Activated naive CD4-positive, alpha-beta T cell treated with anti-CD3 and anti-CD28 coated beads, Interleukin-2, amount 10 ng/mL, durations not matched to agents 7 days and 5 days (primary cell): ENCODE results near the gene EVC.

Experiments used
- CTCF ChIA-PET: fragments of 350-600 bp; sonication (Branson Sonifier 250); formaldehyde crosslinking; loops from one replicate; lab custom pipeline; 2021; ENCODE audit warnings: antibody characterized with exemption; lab: Charles Lee
- DNase-seq: peaks from one replicate; pipeline ENCODE4 v3.0.0-alpha.2; 2020
- H3K27ac Mint-ChIP-seq: one replicate; pipeline ENCODE4 v1.8.0; 2021; ENCODE audit warnings: mild to moderate bottlenecking, moderate library complexity, mixed read lengths
- H3K27me3 Mint-ChIP-seq: one replicate; pipeline ENCODE4 v1.8.0; 2021; ENCODE audit warnings: mild to moderate bottlenecking, mixed read lengths
- H3K36me3 Mint-ChIP-seq: one replicate; pipeline ENCODE4 v1.8.0; 2021; ENCODE audit warnings: mixed read lengths
- H3K4me1 Mint-ChIP-seq: one replicate; pipeline ENCODE4 v1.8.0; 2021; ENCODE audit warnings: mixed read lengths
- H3K4me3 Mint-ChIP-seq: one replicate; pipeline ENCODE4 v1.8.0; 2021; ENCODE audit warnings: mild to moderate bottlenecking, moderate library complexity, mixed read lengths
- H3K9me3 Mint-ChIP-seq: one replicate; pipeline ENCODE4 v1.8.0; 2021; ENCODE audit warnings: mixed read lengths

The EVC gene

DNA sequence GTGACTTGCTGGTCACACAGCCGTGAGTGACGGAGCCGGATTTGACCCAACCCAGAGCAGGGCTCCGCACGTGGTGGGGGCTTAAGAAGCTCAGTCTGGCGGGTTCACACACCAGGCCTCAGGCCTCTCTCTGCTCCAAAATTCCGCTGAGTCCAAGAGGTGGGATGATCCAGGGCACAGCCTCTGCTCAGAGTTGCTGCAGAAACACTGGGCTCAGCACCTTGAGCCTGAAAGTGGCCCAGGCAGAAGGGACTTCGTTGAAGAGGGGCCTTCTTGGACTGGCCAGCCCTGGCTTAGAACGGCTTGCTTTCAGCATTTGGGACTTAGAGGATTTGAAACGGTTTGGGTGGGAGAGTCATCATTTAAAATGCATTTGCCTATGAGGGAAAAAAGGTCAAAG is 21.2 kb downstream of the EVC start:
- Mint-ChIP-seq H3K36me3 (no peaks in the 10 kb centered on the region), H3K27me3 (no peaks in the 10 kb centered on the region), H3K4me1 (no peaks in the 10 kb centered on the region), H3K27ac (no peak overlapping the region), H3K4me3 (no peak overlapping the region), H3K9me3 (peaks cover 3% of the 10 kb centered on the region)
- no peak for DNase-seq
- CTCF ChIA-PET: no interaction called here

DNA sequence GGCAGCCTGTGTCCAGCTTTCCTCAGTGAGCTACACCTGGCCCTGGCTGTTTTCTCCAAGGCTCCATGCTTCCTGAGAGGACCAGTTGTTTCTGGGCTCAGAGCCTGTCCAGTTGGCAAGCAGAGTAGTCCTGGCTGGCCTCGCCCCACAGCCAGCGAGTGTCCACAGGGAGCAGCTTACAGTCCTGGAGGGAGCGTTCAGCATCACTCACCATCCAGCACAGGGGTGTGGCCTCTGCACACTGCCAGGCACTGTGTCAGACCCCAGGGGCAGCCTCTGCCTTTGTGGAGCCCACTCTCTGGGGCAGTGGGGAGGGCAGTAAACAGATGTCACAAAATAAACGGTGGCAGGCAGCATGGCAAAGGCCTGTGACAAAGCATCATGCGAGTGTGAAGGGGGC is 23.9 kb downstream of the EVC start:
- DNase-seq: no peak
- Mint-ChIP-seq H3K4me1 (no peaks in the 10 kb centered on the region), H3K9me3 (no peaks in the 10 kb centered on the region), H3K36me3 (no peaks in the 10 kb centered on the region), H3K4me3 (no peak overlapping the region), H3K27me3 (no peaks in the 10 kb centered on the region), H3K27ac (no peak overlapping the region)
- CTCF ChIA-PET: no interaction called here

DNA sequence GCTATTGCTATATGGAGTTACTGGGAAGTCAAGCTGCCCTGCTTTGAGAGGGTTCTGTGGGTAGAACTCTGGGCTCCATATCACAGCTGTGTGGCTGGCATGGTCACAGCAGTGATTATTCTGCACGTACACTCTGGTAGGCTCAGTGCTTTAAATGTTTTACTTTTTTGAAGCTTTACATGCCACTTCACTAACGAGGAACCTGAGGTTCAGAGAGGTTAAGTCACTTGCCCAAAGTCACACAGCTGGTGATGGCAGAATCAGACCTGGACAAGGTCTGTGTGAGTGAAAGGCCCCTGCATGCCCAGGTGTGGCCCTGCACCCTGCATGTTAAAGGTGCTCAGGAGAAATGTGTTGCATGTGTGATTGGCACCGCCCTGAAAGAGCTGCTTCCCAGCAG is 24.5 kb downstream of the EVC start:
- Mint-ChIP-seq H3K27ac (no peak overlapping the region), H3K36me3 (no peaks in the 10 kb centered on the region)
- CTCF ChIA-PET: no interaction called here

DNA sequence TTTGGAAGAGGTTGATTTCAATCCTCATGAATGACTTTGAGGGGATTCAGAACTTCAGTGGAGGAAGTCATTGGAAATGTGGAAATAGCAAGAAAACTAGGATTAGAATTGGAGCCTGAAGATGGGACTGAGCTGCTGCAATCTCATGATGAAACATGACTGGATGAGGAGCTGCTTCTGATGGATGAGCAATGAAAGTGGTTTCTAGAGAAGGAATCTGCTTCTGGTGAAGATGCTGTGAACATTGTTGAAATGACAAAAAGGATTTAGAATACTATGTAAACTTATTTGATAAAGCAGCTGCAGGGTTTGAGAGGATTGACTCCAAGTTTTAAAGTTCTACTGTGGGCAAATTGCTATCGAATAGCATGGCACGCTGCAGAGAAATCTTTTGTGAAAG is 27.1 kb downstream of the EVC start:
- Mint-ChIP-seq H3K4me1 (no peaks in the 10 kb centered on the region), H3K27me3 (no peaks in the 10 kb centered on the region), H3K4me3 (no peak overlapping the region), H3K36me3 (no peaks in the 10 kb centered on the region), H3K27ac (no peak overlapping the region), H3K9me3 (no peaks in the 10 kb centered on the region)
- CTCF ChIA-PET: no interaction called here
- no peak for DNase-seq

More for the DNA sequence above, 24.5 kb downstream of the EVC start:
- H3K4me3 Mint-ChIP-seq: no peak overlapping the region
- no peaks in the 10 kb centered on the region for H3K4me1 Mint-ChIP-seq
- H3K27me3 Mint-ChIP-seq: no peaks in the 10 kb centered on the region
- no peaks in the 10 kb centered on the region for H3K9me3 Mint-ChIP-seq
- no peak for DNase-seq

DNA sequence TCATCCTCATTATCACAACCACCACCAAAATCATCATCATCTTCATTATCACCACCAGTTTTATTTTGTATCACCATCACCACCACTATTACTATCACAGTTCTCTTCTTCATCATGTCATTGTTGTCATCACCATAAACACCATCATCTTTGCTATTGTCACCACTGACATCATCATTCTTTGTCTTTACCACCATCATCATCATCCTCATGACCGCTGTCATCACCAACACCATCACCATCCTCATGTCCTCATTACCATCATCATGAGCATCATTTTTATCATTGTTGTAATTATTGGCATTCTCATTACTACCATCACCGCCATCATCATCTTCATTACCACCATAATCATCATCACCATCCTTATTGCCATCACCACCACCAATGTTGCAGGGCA is 31.4 kb downstream of the EVC start:
- Mint-ChIP-seq H3K36me3 (no peaks in the 10 kb centered on the region), H3K27me3 (no peaks in the 10 kb centered on the region), H3K4me3 (no peak overlapping the region), H3K27ac (no peak overlapping the region), H3K4me1 (no peaks in the 10 kb centered on the region), H3K9me3 (peaks cover 6% of the 10 kb centered on the region)
- DNase-seq: no peak
- CTCF ChIA-PET: no interaction called here

DNA sequence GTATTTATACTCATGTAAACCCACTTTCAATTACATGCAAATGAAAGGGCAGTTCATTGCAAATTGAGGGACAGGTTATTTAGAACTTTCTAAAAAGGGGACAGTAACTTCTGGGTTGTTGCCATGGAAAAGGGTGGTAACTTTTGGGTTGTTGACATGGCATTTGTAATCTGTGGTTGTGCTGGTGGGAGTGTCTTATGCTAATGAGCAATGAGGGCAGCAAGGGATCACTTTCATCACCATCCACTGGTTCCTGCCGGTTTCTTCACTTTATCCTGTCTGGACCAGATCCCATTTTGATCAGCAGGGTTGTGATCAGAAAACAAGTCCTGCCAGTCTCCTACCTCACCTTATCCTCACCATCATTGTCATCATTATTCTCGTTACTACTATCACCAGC is 32.0 kb downstream of the EVC start:
- Mint-ChIP-seq H3K4me3 (no peak overlapping the region), H3K9me3 (peaks cover 6% of the 10 kb centered on the region), H3K36me3 (no peaks in the 10 kb centered on the region), H3K27ac (no peak overlapping the region), H3K27me3 (no peaks in the 10 kb centered on the region), H3K4me1 (no peaks in the 10 kb centered on the region)
- CTCF ChIA-PET: no interaction called here
- DNase-seq: no peak

DNA sequence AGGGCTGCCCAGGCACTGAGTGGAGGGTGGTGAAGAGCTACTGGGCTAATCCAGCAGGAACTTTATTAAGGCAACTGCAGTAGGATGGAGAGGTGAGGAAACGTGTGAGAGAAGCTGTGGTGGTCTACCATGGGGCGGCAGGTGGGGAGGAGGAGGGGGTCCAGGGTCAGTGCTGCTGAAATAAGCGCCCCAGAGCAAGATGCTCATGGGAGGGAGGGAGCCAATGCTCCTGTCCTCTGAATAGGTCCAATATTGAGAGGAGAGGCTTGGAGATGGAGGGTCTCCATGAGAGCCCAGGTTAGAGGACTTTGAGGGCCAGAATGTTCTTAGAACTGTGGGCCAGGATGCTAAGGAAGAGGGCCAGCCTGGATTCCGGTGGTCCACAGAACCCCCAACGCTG is 35.2 kb downstream of the EVC start:
- Mint-ChIP-seq H3K4me3 (no peak overlapping the region), H3K27me3 (no peaks in the 10 kb centered on the region), H3K4me1 (no peaks in the 10 kb centered on the region), H3K36me3 (no peaks in the 10 kb centered on the region), H3K9me3 (peaks cover 11% of the 10 kb centered on the region), H3K27ac (no peak overlapping the region)
- no peak for DNase-seq
- CTCF ChIA-PET: no interaction called here

DNA sequence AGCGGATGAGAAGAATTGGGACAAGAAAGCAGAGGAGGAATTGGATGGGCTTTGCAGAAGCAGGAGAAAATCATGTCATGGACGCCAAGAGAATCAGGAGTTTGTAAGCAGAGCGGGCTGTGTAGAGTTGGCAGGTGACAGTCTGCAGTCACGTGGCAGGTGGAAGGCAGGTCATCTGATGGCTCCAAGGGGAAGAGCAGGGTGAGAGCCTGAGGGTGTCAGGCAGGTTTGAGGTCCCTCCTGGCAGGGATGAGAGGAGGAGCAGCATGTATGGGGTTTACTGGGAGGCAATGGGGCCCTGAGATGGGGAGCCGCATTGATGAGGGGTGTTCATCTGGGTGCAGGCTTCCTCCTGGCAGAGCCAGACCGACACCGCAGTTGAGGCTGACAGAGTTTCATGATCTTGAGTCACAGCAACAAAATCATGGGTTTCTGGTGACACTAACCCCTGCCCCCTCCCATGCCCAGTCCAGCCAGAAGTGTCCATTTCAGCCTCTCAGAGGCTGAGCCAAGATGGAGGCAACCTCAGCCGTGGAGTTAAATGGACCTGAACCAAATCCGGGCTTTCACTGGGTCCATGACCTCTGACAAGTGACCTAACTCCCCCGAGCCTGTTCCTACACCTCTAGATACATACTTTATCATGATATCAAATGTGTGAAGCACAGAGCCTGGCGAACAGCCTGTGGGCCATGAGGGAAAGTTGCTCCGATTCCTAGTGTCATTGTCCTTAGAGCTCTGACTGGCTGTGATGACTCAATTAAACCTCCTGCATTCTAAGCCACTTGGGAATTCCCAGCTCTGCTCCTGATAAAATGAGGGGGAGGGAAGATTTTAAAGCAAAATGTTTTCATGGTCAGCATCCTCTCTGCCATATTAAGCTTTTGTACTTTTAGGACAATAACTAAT is 36.1 kb downstream of the EVC start:
- H3K36me3 Mint-ChIP-seq: no peaks in the 10 kb centered on the region
- H3K4me3 Mint-ChIP-seq: no peak overlapping the region
- no peak for DNase-seq
- CTCF ChIA-PET: no interaction called here
- H3K4me1 Mint-ChIP-seq: no peaks in the 10 kb centered on the region
- H3K27me3 Mint-ChIP-seq: no peaks in the 10 kb centered on the region
- H3K9me3 Mint-ChIP-seq: peaks cover 14% of the 10 kb centered on the region
- no peak overlapping the region for H3K27ac Mint-ChIP-seq

DNA sequence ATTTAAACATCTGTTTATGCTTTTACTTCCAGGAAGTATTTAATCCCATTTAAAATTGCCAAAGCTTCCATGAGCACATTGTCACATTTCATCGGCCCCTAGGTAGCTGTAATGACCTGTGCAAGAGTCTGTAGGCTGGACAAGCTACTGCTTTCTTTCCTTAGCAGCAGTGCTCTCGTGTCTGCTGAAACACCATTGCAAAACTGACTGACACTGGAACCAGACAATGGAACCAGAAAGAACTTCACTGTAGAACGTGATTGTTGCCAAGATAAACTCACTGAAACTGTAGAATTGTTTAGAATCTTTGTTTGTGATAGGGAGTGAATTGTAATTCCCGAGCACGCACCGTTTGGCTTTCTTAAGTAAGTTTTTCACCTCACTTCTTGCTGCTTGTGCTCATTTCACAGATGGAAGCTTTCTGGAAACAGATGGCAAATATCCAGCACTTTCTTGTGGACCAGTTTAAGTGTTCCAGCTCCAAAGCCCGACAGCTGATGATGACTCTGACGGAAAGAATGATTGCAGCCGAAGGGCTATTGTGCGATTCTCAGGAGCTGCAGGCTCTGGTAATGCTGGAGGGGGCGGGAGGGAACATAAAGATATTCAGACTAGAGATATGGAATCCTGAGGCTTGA is 36.9 kb downstream of the EVC start:
- Mint-ChIP-seq H3K9me3 (peaks cover 14% of the 10 kb centered on the region), H3K27me3 (no peaks in the 10 kb centered on the region), H3K4me1 (no peaks in the 10 kb centered on the region), H3K27ac (no peak overlapping the region), H3K4me3 (no peak overlapping the region), H3K36me3 (no peaks in the 10 kb centered on the region)
- CTCF ChIA-PET: no interaction called here
- DNase-seq: no peak

DNA sequence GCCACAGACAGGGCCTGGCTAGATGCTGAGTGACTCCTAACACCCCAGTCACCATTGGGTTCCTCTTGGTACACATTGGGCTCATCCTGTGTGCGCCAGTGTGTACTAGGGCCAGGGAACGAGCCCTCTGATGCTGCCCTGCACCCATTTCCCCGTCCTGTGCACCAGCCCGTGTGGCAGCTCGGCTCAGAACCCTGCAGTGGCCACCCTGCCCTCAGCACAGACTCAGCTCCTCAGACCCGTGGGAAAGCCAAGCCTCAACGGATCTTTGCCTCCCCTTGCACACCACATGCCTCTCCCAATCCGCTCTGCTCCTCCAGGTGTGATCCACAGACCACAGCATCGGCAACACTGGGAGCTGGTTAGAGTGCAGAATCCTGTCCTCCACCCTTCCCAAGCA is 38.6 kb downstream of the EVC start:
- CTCF ChIA-PET: no interaction called here
- H3K27ac Mint-ChIP-seq: no peak overlapping the region
- H3K4me3 Mint-ChIP-seq: no peak overlapping the region
- H3K27me3 Mint-ChIP-seq: no peaks in the 10 kb centered on the region
- H3K4me1 Mint-ChIP-seq: no peaks in the 10 kb centered on the region
- H3K9me3 Mint-ChIP-seq: peaks cover 16% of the 10 kb centered on the region
- H3K36me3 Mint-ChIP-seq: no peaks in the 10 kb centered on the region
- DNase-seq: no peak

DNA sequence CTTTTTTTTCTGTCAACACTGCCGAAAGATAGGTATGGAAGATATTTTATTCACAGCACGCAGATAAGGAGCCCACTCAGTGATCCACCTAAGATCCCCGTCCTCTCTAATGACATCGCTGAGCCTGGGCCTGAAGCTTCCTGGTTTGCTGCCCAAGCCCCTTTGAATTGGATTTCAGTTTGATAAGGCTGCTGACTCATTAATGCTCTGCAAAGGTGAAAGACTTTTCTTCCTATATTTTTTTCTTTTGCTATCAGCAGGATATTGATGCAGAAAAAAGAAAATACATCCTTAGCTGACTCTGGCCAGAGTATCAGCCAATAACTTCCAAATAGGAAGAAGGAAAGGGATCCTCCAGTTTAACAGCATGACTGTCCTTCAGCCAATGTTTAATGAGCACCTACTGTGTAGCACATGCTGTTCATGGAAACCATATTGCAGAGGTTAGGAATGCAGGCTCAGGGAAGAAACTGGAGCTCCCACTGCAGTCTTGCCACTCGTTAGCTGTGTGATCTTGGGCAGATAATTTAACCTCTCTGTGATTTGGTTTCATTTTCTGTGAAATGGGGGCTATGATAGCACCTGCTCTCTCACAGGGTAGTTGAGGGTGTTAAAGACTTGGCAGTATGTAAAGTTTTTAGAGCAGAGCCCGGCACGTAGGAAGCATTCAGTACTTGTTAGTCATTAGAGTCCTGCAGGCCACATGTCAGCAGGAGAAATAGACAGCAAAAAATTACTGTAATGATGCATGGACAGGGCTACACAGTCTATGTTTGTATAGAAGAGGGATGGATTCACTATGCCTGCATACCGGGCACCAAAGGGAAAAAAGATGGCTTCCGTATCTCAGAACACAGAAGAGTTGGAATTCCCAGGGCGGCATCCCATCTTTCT is 39.3 kb downstream of the EVC start:
- Mint-ChIP-seq H3K4me3 (no peak overlapping the region), H3K4me1 (no peaks in the 10 kb centered on the region), H3K36me3 (no peaks in the 10 kb centered on the region), H3K9me3 (peaks cover 16% of the 10 kb centered on the region), H3K27ac (no peak overlapping the region), H3K27me3 (no peaks in the 10 kb centered on the region)
- no peak for DNase-seq
- CTCF ChIA-PET: no interaction called here

DNA sequence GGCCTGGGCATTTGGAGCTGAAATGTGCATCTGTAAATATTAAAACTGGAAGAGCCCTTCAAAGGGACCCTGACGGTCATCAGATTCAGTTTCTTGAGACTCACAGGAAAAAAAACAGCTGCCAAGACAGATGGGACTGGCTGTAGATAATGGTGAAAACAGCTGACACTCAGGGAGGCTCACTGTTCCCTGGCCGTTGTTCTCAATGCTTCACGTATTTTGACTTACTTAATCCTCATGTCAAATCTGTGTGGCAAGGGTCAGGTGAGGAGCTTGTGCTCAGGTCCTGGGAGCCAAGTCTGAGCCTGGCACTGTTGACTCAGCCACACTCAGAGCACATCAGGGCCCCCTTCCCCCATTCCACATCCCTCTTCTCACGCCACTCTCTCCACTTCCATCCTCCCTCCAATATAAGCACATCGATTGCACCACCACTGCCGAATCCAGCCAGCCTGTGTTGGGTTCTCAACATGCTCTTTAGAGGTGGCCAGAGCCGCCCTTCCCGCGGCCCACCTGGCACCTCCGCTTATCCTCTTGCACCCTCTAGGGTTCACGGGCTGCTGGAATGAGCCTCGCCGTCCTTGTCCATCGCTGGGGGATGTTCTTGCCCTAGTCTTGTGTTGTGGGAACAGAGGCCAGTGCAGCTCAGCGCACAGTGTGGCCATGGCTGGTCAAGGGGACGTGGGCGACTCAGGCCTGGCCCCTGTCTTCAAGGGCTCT is 40.1 kb downstream of the EVC start:
- peaks cover 15% of the 10 kb centered on the region for H3K9me3 Mint-ChIP-seq
- DNase-seq: no peak
- no peaks in the 10 kb centered on the region for H3K4me1 Mint-ChIP-seq
- no peaks in the 10 kb centered on the region for H3K36me3 Mint-ChIP-seq
- H3K4me3 Mint-ChIP-seq: no peak overlapping the region
- no peaks in the 10 kb centered on the region for H3K27me3 Mint-ChIP-seq
- no peak overlapping the region for H3K27ac Mint-ChIP-seq
- CTCF ChIA-PET: no interaction called here

DNA sequence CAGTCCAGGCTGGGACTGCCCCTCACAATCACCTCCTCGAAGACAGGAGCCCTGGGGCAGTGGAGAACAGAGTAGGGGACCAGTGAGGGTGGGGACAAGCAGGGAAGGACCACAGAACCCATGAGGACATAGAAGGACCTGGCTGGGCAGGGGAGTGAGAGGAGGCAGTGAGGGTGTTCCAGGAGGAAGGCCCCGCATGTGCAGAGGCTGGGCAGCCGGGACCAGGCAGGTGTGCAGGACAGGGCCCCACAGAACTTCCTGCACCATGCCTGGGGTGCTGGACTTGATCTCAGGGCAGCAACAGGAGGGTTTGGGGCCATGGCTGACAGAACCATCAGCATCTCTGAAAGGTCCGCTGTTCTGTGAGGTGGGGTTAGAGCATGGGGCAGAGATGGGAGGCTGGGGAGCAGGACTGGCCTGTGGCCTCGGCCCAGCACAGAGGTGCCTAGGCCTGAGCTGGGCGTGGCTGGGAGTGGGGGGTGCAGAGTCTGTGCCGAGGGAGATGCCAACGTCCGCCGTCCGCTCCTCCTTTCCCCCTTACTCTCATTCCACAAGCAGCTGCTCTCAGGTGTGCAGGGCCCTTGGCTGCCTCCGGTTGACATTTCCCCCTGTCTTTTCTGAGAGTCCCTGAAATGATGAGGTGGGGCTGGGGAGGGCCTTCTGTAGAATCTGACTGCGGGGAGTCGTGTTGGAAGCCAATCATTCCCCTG is 40.8 kb downstream of the EVC start:
- Mint-ChIP-seq H3K36me3 (no peaks in the 10 kb centered on the region), H3K4me3 (no peak overlapping the region), H3K4me1 (no peaks in the 10 kb centered on the region), H3K27me3 (no peaks in the 10 kb centered on the region), H3K9me3 (peaks cover 10% of the 10 kb centered on the region), H3K27ac (no peak overlapping the region)
- CTCF ChIA-PET: no interaction called here
- no peak for DNase-seq
